Stimulated activated CD8-positive, alpha-beta memory T cell treated with anti-CD3 and anti-CD28 coated beads, Interleukin-4, amount 100 ng/mL, for 48 hours (primary cell): ENCODE measurements around the gene KIF16B.
"Not testable (repeated sequence)": the region's sequence is repeated elsewhere in the genome, so short reads cannot be mapped to it uniquely, and the experiment has no call there.

Source experiments
- DNase-seq: peaks from one replicate; pipeline ENCODE4 v3.0.0-alpha.2; 2020

Gene KIF16B

GRCh38 chr20:16280219-16280618 is 293.0 kb downstream of the KIF16B start:
- DNase-seq = no peak

GRCh38 chr20:16279320-16279719 is 293.9 kb downstream of the KIF16B start:
- DNase-seq = no peak

GRCh38 chr20:16273812-16274555 is 299.3 kb downstream of the KIF16B start:
- no peak for DNase-seq

- no peak for DNase-seq
These were observed 300.4 kb downstream of the KIF16B start for GRCh38 chr20:16272780-16273360.

GRCh38 chr20:16271450-16271849 is 301.8 kb downstream of the KIF16B start:
- DNase-seq = no peak

GRCh38 chr20:16270989-16271388 is 302.3 kb downstream of the KIF16B start:
- no peak for DNase-seq

DNA sequence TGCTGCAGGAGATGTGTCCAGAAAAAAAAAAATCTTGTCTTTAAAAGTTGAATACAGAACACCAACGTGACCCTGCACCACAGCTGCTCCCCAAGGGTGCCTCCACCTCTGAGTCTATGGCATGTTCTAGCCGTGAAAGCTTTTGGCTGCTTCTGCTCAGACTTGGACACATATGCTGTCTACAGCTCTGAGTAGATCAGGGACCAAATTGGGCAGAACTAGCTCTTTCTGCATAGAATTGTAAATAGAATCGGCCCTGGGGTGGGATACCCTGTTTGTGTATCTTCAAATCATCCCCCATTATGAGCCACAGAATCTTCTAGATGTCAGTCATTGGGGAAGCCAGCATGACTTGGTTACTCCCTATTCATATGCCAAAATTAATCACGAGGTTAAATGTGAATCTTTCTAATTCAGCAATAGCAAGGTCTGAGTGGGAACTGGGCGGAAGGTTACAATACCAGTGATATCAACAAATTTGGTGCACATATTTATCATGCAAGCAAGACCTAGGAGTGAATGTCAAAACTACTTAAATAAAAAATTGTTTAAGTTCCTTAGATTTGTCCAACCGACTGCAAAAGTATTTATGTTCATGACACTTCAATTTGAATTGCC is 302.8 kb downstream of the KIF16B start:
- DNase-seq = no peak

DNA sequence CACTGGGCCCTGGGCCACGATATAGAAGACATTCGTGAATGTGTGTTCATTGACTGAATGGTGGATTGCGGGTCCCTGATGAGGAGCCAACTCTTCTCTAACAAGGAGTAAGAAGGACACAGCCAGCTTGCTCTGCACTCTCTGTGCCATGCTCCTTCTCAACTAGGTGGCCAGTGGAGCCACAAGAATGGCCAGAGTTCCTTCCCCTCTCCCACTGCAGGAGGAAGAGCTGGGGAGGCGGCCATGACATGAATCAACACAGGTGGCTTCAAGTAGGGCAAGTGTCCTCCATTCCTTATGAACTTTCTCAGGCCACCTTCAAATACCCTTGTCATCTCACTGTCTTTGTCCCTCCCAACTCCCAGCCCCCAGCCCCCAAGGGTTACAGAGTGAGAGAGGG is 305.7 kb downstream of the KIF16B start:
- DNase-seq = no peak

GRCh38 chr20:16265334-16265733 is 307.9 kb downstream of the KIF16B start:
- DNase-seq = no peak

DNA sequence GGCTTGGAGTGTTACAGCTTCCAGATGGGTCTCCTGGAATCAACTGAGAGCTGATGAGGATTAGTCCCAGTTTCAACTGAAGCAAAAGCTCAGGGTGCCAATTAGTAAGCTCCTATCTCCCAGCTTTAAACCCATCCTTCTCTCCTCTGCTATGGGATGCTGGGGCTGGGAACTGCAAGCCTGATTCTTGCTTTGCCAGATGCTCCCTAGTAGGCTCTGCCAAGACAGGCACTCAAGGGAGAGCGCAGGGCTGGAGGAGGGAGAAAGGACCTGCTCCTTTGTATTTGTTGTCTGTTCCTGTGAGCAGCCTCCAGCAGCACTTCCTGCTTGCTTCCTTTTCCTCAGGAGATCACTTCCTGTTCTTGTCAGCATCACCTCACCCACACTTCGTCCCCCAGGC is 309.7 kb downstream of the KIF16B start:
- no peak for DNase-seq

DNA sequence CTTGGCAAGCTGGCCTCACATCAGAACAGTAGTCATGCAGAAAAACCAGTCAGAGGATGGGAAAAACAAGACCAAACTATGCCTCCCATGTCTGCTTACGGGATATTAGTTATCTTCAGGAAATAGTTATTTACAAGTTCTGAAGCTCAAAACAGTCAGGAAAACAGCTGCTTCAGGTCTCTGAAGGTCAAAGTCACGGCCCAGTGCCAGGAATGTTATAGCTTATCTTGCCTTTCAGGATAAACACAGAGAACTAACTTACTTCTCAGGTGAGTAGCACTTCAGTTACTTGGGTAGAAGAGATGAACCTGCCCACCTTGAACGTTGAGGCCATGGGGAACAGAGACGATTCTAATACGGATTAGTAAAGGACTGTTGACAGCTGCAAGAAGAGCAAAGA is 310.7 kb downstream of the KIF16B start:
- no peak for DNase-seq

DNA sequence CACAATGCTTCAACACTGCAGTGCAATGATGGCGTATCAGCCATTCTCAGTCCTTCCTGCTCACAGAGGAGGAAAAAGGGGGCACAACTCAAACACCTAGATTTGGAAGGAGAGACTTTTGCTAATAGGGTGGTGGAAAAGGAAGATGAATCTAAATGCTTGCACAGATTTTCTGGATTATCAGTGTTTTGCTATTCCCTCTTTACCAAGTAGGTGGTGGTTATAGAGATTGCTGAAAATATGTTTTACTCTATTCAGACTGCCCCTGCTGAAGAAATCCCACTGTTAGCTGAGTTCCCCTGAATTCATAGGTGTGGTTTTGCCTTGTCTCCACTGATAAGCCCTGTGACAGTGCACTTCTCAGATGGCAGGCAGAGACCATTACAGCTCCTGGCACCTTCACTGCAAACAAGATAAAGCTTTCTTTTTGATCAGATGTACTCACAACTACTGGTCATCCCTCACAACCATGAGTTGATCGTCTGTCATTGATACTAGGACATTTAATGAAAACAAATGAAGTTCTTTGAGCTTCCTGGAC is 311.4 kb downstream of the KIF16B start:
- DNase-seq = no peak

- DNase-seq = no peak
These were observed 312.3 kb downstream of the KIF16B start for GRCh38 chr20:16260911-16261310.

GRCh38 chr20:16260133-16260532 is 313.1 kb downstream of the KIF16B start:
- not testable (repeated sequence) for DNase-seq

DNA sequence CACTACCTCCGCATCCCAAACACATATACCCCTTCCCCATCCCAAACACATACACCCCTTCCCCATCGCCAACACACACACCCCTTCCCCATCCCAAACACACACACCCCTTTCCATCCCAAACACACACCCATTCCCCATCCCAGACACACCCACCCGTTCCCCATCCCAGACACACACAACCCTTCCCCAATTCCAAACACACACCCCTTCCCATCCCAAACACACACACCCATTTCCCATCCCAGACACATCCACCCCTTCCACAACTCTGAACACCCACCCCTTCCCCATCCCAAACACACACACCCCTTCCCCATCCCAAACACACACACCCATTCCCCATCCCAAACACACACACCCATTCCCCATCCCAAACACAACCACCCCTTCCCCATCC is 314.5 kb downstream of the KIF16B start:
- DNase-seq = no peak

GRCh38 chr20:16257813-16258430 is 315.3 kb downstream of the KIF16B start:
- no peak for DNase-seq

DNA sequence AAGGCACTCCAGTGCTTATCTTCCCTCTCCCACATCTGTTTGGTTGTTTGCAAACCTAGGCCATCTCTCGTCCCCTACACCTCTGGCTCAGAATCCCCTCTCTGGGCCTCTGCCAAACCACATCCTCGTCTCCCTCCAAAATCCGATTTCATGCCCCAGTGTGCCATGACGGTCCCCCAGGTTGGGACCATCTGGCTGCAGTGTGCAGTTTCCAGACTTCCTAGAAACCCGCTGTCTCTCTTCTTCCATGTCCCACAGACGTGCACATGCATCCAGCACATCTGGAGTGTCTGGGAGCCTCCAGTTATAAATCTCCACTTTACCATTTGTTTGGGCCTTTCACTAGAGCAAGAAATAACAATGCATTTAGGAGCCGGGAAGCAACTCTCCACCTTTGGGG is 316.2 kb downstream of the KIF16B start:
- no peak for DNase-seq

- no peak for DNase-seq
These were observed 326.4 kb downstream of the KIF16B start for GRCh38 chr20:16246870-16247269.

DNA sequence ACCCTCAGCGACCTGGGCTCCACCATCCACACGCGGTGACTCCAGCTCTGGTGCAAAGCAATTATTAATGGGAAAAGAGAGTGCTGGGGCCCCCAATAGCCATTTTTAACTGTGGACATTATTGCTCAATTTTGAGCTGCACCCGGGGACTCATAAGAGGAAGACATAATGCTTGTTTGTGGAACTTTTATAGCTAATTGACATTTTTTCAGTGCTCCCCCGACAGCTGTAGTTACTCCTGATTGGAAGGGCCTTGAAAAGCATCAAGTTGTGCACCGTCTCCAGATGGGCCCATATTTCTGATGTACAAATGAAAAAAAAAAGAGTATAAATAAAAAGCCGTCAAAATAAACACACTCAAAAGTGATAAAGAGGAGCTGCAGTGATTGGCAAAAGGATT is 327.0 kb downstream of the KIF16B start:
- no peak for DNase-seq

DNA sequence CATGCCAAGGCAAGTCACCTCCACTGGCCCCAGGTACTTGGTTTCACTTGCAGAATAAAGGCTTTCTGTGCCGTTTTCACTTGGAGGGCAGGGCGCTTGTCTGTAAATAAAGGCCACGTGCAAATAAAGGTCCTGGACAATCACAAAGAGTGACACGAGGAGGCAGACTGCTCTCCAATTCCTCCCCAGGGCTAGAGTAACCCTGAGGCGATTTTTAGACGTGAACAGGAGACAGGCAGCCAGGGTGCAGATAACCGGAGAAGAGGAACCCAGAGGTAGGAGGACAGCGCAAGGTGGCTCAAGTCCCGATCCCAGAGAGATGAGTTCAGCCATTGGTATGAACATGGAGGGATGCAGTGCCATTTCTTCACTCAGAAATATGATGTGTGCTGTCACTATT is 327.4 kb downstream of the KIF16B start:
- DNase-seq = no peak

- DNase-seq = no peak
These were observed 328.4 kb downstream of the KIF16B start for GRCh38 chr20:16244892-16245291.

- no peak for DNase-seq
These were observed 329.8 kb downstream of the KIF16B start for GRCh38 chr20:16243470-16243869.

GRCh38 chr20:16241911-16242310 is 331.3 kb downstream of the KIF16B start:
- no peak for DNase-seq

GRCh38 chr20:16240355-16240754 is 332.9 kb downstream of the KIF16B start:
- DNase-seq = no peak
